Myometrial cell (primary cell): ENCODE data around the gene CDH3. TPM values are rescaled to one million over a fixed set of nuclear protein-coding genes. Genes with fewer than 3 reads are reported as not detected.

Source experiments
- total RNA-seq: library from RNA; depleted of rRNA; stranded (reverse); fragments of >200 nt; gene quantifications from 2 replicates; pipeline ENCODE4 v1.2.3, GENCODE V29; 2015

CDH3 gene
- 0.29 and 0.71 TPM in 2 replicates for total RNA-seq

GRCh38 chr16:68644715-68645493 lies at the start of gene CDH3:
TSS of gene CDH3 (plus strand) at chr16:68645310. CDS start at chr16:68645380, 70 bp downstream.

GRCh38 chr16:68737046-68737729 lies 92.1 kb downstream of the CDH3 start, which contains the start of gene CDH1:
TSS of gene CDH1 (plus strand) at chr16:68737292. CDS start at chr16:68737416, 124 bp downstream.

Other genes starting within 250 kb of the CDH3 start
- gene SMPD3, start 196.8 kb upstream of the CDH3 start, total RNA-seq, result 0.18 and 0.58 TPM in 2 replicates
- 14.1 and 18.8 TPM in 2 replicates for gene ZFP90, start 106.0 kb upstream of the CDH3 start, total RNA-seq
- gene CDH1, start 92.0 kb downstream of the CDH3 start, total RNA-seq, result not detected in 2 replicates
- gene TANGO6, start 198.2 kb downstream of the CDH3 start, total RNA-seq, result 15.3 and 15.4 TPM in 2 replicates